Uterus (tissue), 4 donors: Measurements from ENCODE around the gene STARD10. TPM values are rescaled to one million over a fixed set of nuclear protein-coding genes. Genes with fewer than 3 reads are reported as not detected.

Source experiments
- DNase-seq, 2 donors: peaks; one replicate each; pipeline ENCODE4 v3.0.0-alpha.2; 2019 to 2020
- H3K27ac ChIP-seq, 2 donors: fragments of 200-600 bp; sonication (generic); 1 replicate in 1 of 2; 2 replicates in 1 of 2; pipeline ENCODE4 v1.5.1; 2016 to 2018
- H3K27me3 ChIP-seq, 2 donors: fragments of 200-600 bp; sonication (generic); one replicate each; pipeline ENCODE4 v1.5.1; 2018 to 2019; ENCODE audit warnings: control low read depth in 1 of 2
- H3K36me3 ChIP-seq, 2 donors: fragments of 200-600 bp; sonication (generic); one replicate each; pipeline ENCODE4 v1.5.1; 2019; ENCODE audit warnings: control low read depth in 1 of 2
- H3K4me1 ChIP-seq, 2 donors: fragments of 200-600 bp; sonication (generic); one replicate each; pipeline ENCODE4 v1.5.1; 2018 to 2019; ENCODE audit warnings: control low read depth in 1 of 2
- H3K4me3 ChIP-seq, 2 donors: fragments of 200-600 bp; sonication (generic); 1 replicate in 1 of 2; 2 replicates in 1 of 2; pipeline ENCODE4 v1.5.1; 2018 to 2019; ENCODE audit warnings: mild to moderate bottlenecking in 1 of 2
- H3K9me3 ChIP-seq, 2 donors: fragments of 200-600 bp; sonication (generic); one replicate each; pipeline ENCODE4 v1.5.1; 2019; ENCODE audit warnings: control low read depth in 1 of 2
- CTCF ChIP-seq, 4 experiments: fragments of 200-600 bp in 2 of 4; fragments of 450-650 bp in 2 of 4; sonication (generic) in 2 of 4; IDR thresholded peaks; one replicate each; pipeline ENCODE4 v1.5.1; 2016 to 2019; ENCODE audit warnings: antibody characterized with exemption in 4 of 4, mild to moderate bottlenecking in 2 of 4, moderate library complexity in 1 of 4
- POLR2A ChIP-seq, 2 donors: fragments of 450-650 bp; IDR thresholded peaks; one replicate each; pipeline ENCODE4 v1.6.1; 2016; ENCODE audit warnings: antibody characterized with exemption in 2 of 2, mild to moderate bottlenecking in 1 of 2, moderate library complexity in 1 of 2
- intact Hi-C: fragments of 100-400 bp; cut with DNase I; formaldehyde crosslinking; loops from one replicate; pipeline ENCODE4 v1.15.1; 2023; ENCODE audit warnings: low total_unique reads
- total RNA-seq, 4 donors: library from RNA; depleted of rRNA in 3 of 4; stranded (reverse); fragments of >200 nt in 3 of 4; gene quantifications; one replicate each; pipeline versions ENCODE4 v1.1.0 to v1.2.4, GENCODE V29; 2014 to 2023
- donor health status: DM: yes; HTN: yes; CAD: no.

The STARD10 gene
- total RNA-seq, 4 donors from 2014 or later = 19.1 to 85.3 (median 53.0) TPM

GRCh38 chr11:72712168-72712751 is 81.6 kb downstream of the STARD10 start:
- intact Hi-C loops = no loop called here
- H3K36me3 ChIP-seq = no peaks in the 10 kb centered on the region
- TF ChIP-seq CTCF (IDR thresholded peaks at IDR 0.05) = no peak
- no peak for TF ChIP-seq POLR2A (IDR thresholded peaks at IDR 0.05)
- H3K4me1 ChIP-seq = no peaks in the 10 kb centered on the region
- H3K4me3 ChIP-seq = no peak overlapping the region
- H3K9me3 ChIP-seq = no peaks in the 10 kb centered on the region
- peak overlapping the region in 1 of 2 donors; percentile 38 for H3K27ac ChIP-seq
- H3K27me3 ChIP-seq = no peaks in the 10 kb centered on the region
- peak in 1 of 2 donors; percentile 60 for DNase-seq

GRCh38 chr11:72711141-72711540 is 82.7 kb downstream of the STARD10 start:
- intact Hi-C loops = no loop called here
- no peaks in the 10 kb centered on the region for H3K27me3 ChIP-seq
- no peak overlapping the region for H3K4me3 ChIP-seq
- H3K4me1 ChIP-seq = no peaks in the 10 kb centered on the region
- no peak for DNase-seq
- no peak overlapping the region for H3K27ac ChIP-seq
- TF ChIP-seq CTCF (IDR thresholded peaks at IDR 0.05) (no peak), POLR2A (IDR thresholded peaks at IDR 0.05) (no peak)
- H3K36me3 ChIP-seq = no peaks in the 10 kb centered on the region
- H3K9me3 ChIP-seq = no peaks in the 10 kb centered on the region

GRCh38 chr11:72710278-72710677 is 83.6 kb downstream of the STARD10 start:
- no peak for DNase-seq
- no peak for TF ChIP-seq POLR2A (IDR thresholded peaks at IDR 0.05)
- TF ChIP-seq CTCF (IDR thresholded peaks at IDR 0.05) = no peak
- no peaks in the 10 kb centered on the region for H3K36me3 ChIP-seq
- intact Hi-C loops = no loop called here
- no peak overlapping the region for H3K27ac ChIP-seq
- H3K9me3 ChIP-seq = no peaks in the 10 kb centered on the region
- no peaks in the 10 kb centered on the region for H3K4me1 ChIP-seq
- H3K4me3 ChIP-seq = no peak overlapping the region
- H3K27me3 ChIP-seq = no peaks in the 10 kb centered on the region

- H3K4me3 ChIP-seq = no peak overlapping the region
- no peaks in the 10 kb centered on the region for H3K36me3 ChIP-seq
- H3K27me3 ChIP-seq = no peaks in the 10 kb centered on the region
- DNase-seq = no peak
- H3K9me3 ChIP-seq = no peaks in the 10 kb centered on the region
- intact Hi-C loops = no loop called here
- TF ChIP-seq CTCF (IDR thresholded peaks at IDR 0.05) = no peak
- TF ChIP-seq POLR2A (IDR thresholded peaks at IDR 0.05) = no peak
- H3K27ac ChIP-seq = no peak overlapping the region
- no peaks in the 10 kb centered on the region for H3K4me1 ChIP-seq
Observed at GRCh38 chr11:72709478-72710238, 84.2 kb downstream of the STARD10 start.

- H3K27me3 ChIP-seq = no peaks in the 10 kb centered on the region
- DNase-seq = no peak
- no peaks in the 10 kb centered on the region for H3K9me3 ChIP-seq
- H3K4me1 ChIP-seq = peaks cover 13 to 18% of the 10 kb centered on the region in 2 donors
- TF ChIP-seq POLR2A (IDR thresholded peaks at IDR 0.05) (no peak), CTCF (IDR thresholded peaks at IDR 0.05) (no peak)
- intact Hi-C loops = no loop called here
- H3K27ac ChIP-seq = no peak overlapping the region
- H3K36me3 ChIP-seq = no peaks in the 10 kb centered on the region
- H3K4me3 ChIP-seq = no peak overlapping the region
Observed at GRCh38 chr11:72707032-72707431, 86.8 kb downstream of the STARD10 start.
